NB4 (cell line): ENCODE results near the gene RERE.
"Not testable (repeated sequence)": the region's sequence is repeated elsewhere in the genome, so short reads cannot be mapped to it uniquely, and the experiment has no call there.

Experiments
- DNase-seq: peaks from one replicate; pipeline ENCODE4 v3.0.0; 2010; ENCODE audit warnings: low read depth
- H3K4me3 ChIP-seq: one replicate; pipeline ENCODE4 v1.5.1; 2011; ENCODE audit warnings: mild to moderate bottlenecking, low read depth, low read length, moderate library complexity
- MYC ChIP-seq: IDR thresholded peaks from 2 replicates; pipeline ENCODE4 v1.6.1; 2011; ENCODE audit warnings: low read depth, low read length
- POLR2A ChIP-seq: IDR thresholded peaks from 2 replicates; pipeline ENCODE4 v1.6.1; 2011; ENCODE audit warnings: mild to moderate bottlenecking; ENCODE audit not compliant: insufficient read length; ENCODE audit errors: extremely low read depth
- TF ChIP-seq, protein P1 (sequence below): IDR thresholded peaks from 2 replicates; pipeline ENCODE4 v1.6.1; 2011; ENCODE audit warnings: low read depth, low read length
- TF ChIP-seq, protein P2 (sequence below): IDR thresholded peaks from one replicate; pipeline ENCODE4 v1.5.1; 2012; ENCODE audit warnings: low read depth, low read length

The RERE gene

DNA sequence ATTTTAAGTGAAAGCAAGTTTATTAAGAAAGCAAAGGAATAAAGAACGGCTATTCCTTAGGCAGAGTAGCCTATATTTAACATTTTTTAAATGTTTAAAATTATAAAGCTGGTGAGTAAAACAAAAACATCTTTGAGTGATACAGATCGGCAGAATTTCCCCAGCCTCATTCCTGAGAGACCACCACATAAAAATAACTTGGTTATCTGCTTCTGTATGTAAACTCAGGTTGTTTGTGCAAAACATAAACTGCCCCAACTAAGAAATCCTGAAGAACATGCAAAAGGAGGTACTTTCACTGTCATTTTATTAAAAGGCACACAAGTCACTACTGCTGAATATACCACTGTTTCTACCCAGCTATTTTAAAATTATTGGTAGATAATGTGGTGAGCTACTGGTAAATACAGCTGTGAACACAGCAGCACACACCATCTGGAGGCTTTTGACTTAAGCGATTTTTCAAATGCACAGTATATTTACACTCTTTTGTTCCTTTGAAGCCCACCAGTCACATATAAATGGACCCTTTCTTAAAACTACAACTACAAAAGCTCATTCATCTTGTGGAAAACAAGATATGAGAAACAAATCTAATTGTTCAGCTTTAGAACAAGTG is 119.3 kb downstream of the RERE start:
- TF ChIP-seq, protein P1, sequence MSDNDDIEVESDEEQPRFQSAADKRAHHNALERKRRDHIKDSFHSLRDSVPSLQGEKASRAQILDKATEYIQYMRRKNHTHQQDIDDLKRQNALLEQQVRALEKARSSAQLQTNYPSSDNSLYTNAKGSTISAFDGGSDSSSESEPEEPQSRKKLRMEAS, result no peak
- TF ChIP-seq MYC (no peak), POLR2A (no peak)
- TF ChIP-seq, protein P2, sequence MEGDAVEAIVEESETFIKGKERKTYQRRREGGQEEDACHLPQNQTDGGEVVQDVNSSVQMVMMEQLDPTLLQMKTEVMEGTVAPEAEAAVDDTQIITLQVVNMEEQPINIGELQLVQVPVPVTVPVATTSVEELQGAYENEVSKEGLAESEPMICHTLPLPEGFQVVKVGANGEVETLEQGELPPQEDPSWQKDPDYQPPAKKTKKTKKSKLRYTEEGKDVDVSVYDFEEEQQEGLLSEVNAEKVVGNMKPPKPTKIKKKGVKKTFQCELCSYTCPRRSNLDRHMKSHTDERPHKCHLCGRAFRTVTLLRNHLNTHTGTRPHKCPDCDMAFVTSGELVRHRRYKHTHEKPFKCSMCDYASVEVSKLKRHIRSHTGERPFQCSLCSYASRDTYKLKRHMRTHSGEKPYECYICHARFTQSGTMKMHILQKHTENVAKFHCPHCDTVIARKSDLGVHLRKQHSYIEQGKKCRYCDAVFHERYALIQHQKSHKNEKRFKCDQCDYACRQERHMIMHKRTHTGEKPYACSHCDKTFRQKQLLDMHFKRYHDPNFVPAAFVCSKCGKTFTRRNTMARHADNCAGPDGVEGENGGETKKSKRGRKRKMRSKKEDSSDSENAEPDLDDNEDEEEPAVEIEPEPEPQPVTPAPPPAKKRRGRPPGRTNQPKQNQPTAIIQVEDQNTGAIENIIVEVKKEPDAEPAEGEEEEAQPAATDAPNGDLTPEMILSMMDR, result no peak

DNA sequence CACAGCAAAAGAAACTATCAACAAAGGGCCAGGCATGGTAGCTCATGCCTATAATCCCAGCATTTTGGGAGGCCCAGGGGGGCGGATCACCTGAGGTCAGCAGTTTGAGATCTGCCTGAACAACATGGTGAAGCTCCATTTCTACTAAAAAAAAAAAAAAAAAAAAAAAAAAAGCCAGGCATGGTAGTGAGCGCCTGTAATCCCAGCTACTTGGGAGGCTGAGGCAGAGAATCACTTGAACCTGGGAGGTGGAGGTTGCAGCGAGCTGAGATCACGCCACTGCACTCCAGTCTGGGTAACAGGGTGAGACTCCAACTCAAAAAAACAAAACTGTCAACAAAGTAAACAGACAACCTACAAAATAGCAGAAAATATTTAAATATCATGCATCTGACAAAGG is 122.0 kb downstream of the RERE start:
- DNase-seq, H3K4me3 ChIP-seq: not testable (repeated sequence)

More for the DNA sequence above, 119.3 kb downstream of the RERE start:
- no peak overlapping the region for H3K4me3 ChIP-seq
- no peak for DNase-seq

DNA sequence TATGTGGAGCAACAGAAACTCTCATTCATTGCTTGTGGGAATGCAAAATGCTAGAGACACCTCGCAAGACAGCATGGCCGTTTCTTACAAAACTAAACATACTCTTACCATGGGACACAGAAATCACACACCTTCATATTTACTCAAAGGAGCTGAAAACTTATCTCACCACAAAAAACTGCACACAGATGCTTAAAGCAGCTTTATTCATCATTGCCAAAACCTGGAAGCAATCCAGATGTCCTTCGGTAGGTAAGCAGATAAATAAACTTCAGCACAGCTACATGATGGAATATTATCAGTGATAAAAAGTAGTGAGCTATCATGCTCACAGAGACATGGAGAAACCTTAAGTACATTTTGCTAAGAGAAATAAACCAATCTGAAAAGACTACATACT is 124.3 kb downstream of the RERE start:
- H3K4me3 ChIP-seq, result no peak overlapping the region
- TF ChIP-seq POLR2A, result no peak
- TF ChIP-seq, protein P2, result no peak
- no peak for DNase-seq

DNA sequence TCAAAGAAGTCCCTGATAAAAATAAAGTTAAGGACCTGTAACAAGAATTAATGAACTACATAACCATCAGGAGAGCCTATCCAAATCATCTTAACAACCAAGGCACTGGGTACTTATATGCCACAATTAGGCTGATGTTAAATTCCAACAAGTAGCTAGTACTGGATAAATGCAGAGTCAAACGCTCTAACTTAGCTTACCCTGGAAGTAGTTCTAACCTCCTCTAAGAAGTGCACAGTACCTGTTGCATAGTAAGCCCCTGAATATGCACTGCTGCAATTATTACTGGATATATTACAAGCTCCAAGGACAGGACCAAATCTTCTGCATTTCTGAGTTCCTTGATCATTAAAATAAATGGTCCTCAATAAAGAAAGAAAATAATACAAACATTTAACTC is 125.8 kb downstream of the RERE start:
- TF ChIP-seq, protein P1, result no peak
- TF ChIP-seq MYC (no peak), POLR2A (no peak)
- TF ChIP-seq, protein P2, result no peak
- no peak overlapping the region for H3K4me3 ChIP-seq
- no peak for DNase-seq

DNA sequence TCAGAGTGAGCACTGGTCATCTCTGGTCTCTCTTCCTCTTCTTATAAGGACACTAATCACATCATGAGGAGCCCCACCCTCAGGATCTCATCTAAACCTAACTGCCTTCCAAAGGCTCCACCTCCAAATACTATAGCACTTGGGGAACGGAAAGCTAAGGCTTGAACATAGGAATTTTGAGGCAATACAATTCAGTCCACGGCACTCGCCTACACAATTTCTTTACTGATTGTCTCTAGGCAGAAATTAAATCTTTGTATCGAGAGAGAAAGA is 127.3 kb downstream of the RERE start:
- DNase-seq, result no peak
- TF ChIP-seq POLR2A, result no peak
- no peak for TF ChIP-seq MYC
- TF ChIP-seq, protein P2, result no peak
- TF ChIP-seq, protein P1, result no peak
- no peak overlapping the region for H3K4me3 ChIP-seq

DNA sequence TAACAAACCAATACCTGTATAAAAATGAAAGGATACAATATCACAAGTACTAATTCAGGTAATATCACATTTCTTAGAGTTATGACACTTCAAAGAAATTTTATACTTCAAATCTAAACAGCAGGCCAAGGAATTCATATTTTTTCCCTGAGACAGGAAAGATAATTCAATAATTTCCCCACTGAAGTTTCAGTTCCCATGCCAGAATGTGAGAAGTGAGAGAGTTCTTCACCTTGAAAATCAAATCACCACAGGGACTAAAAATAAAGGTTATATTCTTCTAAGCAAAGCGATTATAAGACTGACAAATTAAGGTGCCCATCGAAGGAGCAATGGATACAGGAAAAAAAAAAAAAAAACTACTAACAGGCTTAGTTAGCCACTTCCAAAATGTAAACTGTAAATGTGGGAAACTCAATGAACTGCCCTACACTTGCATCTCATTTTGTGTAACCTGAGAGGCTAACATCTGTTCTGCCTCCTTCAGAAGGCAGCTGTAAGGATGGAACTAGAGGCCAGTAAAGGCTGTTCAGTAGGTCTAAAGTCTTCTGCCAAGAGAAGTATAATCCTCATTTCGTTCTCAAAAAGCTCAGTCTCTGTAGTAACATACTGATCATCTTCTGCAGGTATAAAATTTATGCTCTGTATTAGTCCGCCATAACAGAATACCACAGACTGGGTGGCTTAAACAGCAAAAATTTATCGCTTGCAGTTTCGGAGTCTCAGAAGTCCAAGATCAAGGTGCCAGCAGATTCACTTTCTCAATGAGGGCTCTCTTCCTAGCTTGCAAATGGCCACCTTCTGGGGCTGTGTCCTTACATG is 127.8 kb downstream of the RERE start:
- DNase-seq, result no peak
- TF ChIP-seq, protein P1, result no peak
- TF ChIP-seq MYC (no peak), POLR2A (no peak)
- TF ChIP-seq, protein P2, result no peak
- H3K4me3 ChIP-seq, result no peak overlapping the region
